ENCODE measurements around the gene AK3. TPM values are rescaled to one million over a fixed set of nuclear protein-coding genes. Genes with fewer than 3 reads are reported as not detected.

The AK3 gene
- total RNA-seq, 4 donors from 2014 or later: 89.6 to 184 (median 109) TPM

GRCh38 chr9:4671737-4672136 lies 69.3 kb downstream of the AK3 start:
- TF ChIP-seq CTCF (IDR thresholded peaks at IDR 0.05; ENCODE audit: low read depth): no peak

DNA sequence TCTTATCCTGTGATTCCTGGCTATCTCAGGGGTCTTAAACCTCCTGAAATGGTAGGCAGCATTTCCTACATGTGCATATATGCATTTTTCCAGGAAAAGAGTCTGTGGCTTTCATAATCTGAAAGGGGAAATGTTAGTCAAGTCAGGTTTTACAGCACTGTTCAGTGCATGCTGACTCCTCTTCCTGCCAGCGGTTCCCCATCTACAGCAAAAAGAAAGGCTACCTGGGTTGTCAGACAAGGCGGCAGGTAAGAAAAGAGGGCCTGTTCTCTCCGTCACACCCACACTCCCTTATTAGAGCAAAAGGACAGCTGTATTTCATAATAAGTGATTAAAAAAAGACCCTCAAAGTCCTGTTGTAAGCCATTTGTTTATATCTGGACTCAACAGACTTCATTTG lies 70.4 kb downstream of the AK3 start:
- TF ChIP-seq CTCF (IDR thresholded peaks at IDR 0.05; ENCODE audit: low read depth): no peak

- no peak for TF ChIP-seq CTCF (IDR thresholded peaks at IDR 0.05; ENCODE audit: low read depth)
Observed at GRCh38 chr9:4669890-4670289, 71.1 kb downstream of the AK3 start.

DNA sequence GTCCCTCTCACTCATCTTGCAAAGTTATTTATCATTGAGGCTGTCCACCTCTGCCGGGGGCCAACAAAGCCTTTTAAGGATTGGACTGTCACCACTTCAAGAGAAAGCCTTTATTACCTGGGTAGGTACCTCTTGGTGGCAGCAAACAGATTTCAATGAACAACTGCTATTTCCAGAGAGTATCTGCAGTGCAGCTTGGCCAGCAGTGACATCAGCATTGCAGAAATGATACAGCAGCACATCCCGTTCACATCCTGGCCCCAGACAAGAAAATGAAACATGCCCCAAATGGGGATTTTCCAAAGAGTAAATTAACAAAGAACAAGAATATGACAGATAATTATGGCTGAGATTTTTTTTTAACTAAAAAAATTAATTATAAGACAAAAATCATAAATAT lies 72.4 kb downstream of the AK3 start:
- no peak for TF ChIP-seq CTCF (IDR thresholded peaks at IDR 0.05; ENCODE audit: low read depth)

DNA sequence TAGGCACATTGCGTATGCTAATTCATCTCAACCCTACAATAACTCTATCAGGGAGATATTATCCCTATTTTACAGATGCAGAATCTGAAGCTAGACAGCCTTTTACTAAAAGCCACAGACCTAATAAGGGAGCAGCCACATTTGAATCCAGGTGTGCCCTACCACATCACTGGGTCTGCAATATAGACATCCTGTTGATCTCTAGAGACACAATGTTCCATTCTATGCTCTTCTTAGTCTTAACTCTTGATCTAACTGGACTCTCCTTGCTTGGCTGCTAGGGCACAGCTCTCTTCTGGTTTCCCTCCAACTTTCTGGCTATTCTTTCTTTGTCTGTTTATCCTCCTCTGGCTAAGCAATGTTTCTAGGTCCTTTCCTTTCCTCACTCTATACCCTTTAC lies 73.3 kb downstream of the AK3 start:
- no peak for TF ChIP-seq CTCF (IDR thresholded peaks at IDR 0.05; ENCODE audit: low read depth)

- no peak for TF ChIP-seq CTCF (IDR thresholded peaks at IDR 0.05; ENCODE audit: low read depth)
Observed at GRCh38 chr9:4666042-4666699, 74.8 kb downstream of the AK3 start, which contains the start of gene SPATA6L. Gene SPATA6L (minus strand): TSS chr9:4666480. CDS start chr9:4666250, 230 bp downstream.

DNA sequence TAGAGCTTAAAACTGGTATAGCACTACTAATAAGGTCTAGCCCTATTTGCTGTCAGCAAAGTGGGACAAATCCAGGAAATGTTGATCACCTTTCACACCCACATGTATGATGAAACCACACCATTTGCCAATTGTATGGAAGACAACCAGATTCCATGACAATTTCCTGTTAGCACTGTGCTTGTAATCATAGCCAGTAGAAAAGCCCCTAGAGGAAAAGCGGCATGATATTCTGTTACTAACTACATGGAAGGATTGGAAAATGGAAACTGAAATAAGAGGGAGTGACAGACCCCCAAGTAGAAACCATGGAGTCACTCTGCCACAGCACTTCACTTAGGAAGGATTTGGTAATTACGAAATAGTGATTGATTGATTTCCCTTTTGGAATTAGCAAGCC lies 75.6 kb downstream of the AK3 start:
- no peak for TF ChIP-seq CTCF (IDR thresholded peaks at IDR 0.05; ENCODE audit: low read depth)
